HAP-1 (cell line): Measurements from ENCODE around the gene DOK5.

Experiments
- DNase-seq, 2 experiments: peaks; one replicate each; pipeline ENCODE4 v3.0.0-alpha.2; 2016 to 2020; ENCODE audit warnings: low spot score in 2 of 2
- H3K27me3 ChIP-seq: fragments of 250-450 bp; sonication (Bioruptor Pico); 2 replicates; pipeline ENCODE4 v1.5.1; 2020; ENCODE audit warnings: low read depth, mild to moderate bottlenecking, moderate library complexity
- H3K36me3 ChIP-seq: fragments of 250-450 bp; sonication (Bioruptor Pico); replicated peaks from 2 replicates; pipeline ENCODE4 v1.5.1; 2020; ENCODE audit warnings: mild to moderate bottlenecking
- H3K4me1 ChIP-seq: fragments of 250-450 bp; sonication (Bioruptor Pico); 2 replicates; pipeline ENCODE4 v1.5.1; 2020; ENCODE audit warnings: mild to moderate bottlenecking
- H3K4me3 ChIP-seq: fragments of 250-450 bp; sonication (Bioruptor Pico); 2 replicates; pipeline ENCODE4 v1.5.1; 2020; ENCODE audit warnings: mild to moderate bottlenecking, moderate library complexity
- H3K9me3 ChIP-seq: fragments of 250-450 bp; sonication (Bioruptor Pico); 2 replicates; pipeline ENCODE4 v1.5.1; 2020; ENCODE audit warnings: mild to moderate bottlenecking, moderate library complexity
- in situ Hi-C: fragments of 300-500 bp; cut with MboI; formaldehyde crosslinking; loops from 3 replicates; pipeline ENCODE4 v1.14.3; 2020; ENCODE audit warnings: low sequenced_read_pairs, inconsistent platforms, mixed read lengths

Gene DOK5

DNA sequence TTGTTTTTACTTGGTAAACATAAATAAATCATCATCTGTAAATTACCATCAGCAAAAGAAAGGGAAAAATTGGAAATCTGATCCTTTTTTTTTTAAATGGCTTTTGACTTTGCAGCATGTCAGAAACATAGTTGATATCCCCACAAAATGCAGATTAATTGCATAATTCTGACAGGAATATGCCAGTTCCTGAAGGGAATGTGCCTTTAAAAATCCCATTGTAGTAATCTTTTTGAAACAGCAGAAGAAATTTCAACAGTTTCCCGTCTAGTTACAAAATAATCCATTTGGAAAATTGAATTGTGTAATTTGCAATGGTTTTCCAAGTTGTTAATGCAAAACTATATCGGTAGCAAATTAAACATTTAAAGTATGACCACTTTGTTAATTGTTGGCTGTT lies 95.2 kb downstream of the DOK5 start:
- in situ Hi-C loops, result no loop called here
- no peaks in the 10 kb centered on the region for H3K9me3 ChIP-seq
- no peak for DNase-seq
- no peak overlapping the region for H3K4me3 ChIP-seq
- H3K36me3 ChIP-seq, result no peaks in the 10 kb centered on the region
- no peaks in the 10 kb centered on the region for H3K4me1 ChIP-seq
- H3K27me3 ChIP-seq, result no peaks in the 10 kb centered on the region

DNA sequence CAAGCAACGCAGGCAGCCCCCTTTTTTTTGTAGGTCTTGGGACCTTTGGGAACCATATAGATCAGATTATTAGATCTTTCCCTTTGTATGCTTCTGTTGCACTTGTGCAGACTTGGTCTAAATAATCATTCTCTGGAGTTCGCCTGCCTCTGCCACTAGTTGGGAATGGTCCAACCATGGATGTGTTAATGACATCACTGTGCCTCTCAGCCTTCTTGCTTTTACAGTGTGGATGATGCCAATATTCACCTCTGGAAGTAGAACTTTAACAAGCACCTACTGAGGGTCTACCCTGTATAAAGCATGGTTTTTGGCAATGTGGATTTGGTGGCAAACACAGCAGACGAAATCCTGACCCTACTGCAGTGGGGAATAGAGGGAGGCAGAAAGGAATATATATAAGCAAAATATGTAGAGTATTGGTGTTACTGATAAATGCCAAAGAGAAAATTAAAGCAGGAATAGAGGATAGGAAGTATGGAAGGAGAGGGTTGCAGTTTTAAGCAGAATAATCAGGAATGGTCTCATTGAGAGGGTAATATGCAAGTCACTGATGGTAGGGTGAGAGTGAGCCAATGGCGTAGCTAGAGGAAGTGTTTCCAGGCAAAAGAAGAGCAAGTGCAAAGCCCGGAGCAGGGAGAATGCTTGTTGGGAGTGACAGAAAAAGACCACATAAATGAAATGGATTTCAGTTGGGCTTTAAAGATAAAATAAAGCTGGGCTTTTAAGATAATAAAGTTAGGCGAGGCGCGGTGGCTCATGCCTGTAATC lies 97.5 kb downstream of the DOK5 start:
- no peak for DNase-seq
- in situ Hi-C loops, result no loop called here

DNA sequence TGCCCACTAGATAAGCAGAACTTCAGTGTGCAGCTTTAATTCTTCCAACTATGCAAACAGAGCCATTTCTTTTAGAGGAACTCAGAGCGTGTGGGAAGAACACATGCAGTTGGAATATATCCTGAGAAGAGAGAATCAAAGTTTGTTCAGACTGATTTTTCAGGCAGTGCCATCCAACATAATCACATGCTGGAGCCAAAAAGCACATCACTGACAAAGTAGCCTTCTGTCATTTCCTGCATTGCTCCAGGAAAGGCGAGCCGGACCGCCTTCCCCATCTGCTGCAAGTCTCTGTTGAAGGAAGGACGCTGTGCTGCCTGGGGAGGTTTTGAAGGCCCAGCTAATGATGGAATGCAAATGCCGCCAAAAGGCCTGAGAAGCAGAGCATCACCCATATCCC lies 98.4 kb downstream of the DOK5 start:
- in situ Hi-C loops, result no loop called here
- no peak for DNase-seq
- no peak overlapping the region for H3K4me3 ChIP-seq
- no peaks in the 10 kb centered on the region for H3K4me1 ChIP-seq
- no peaks in the 10 kb centered on the region for H3K36me3 ChIP-seq
- no peaks in the 10 kb centered on the region for H3K9me3 ChIP-seq
- no peaks in the 10 kb centered on the region for H3K27me3 ChIP-seq

More for the DNA sequence above, 97.5 kb downstream of the DOK5 start:
- H3K36me3 ChIP-seq, result no peaks in the 10 kb centered on the region
- H3K4me1 ChIP-seq, result no peaks in the 10 kb centered on the region
- H3K27me3 ChIP-seq, result no peaks in the 10 kb centered on the region
- no peak overlapping the region for H3K4me3 ChIP-seq
- no peaks in the 10 kb centered on the region for H3K9me3 ChIP-seq

DNA sequence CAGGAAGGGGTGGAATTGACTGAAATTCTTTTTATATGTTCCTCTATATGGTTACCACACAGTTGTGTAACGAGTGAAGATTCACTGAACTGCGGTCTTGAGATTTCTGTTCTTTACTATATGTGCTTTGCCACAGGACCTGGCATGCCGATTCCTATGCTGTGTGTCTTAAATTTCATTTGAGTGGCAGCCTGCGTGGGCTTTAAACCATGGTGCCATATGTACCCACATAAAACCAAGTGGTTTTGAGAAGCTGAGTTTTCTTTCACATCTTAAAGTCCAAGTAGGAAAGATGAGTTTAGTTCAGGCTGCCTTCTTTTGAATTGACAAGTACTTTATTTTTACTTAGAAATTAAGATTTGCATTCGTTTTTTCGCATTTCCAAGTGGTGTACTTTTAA lies 101.1 kb downstream of the DOK5 start:
- in situ Hi-C loops, result no loop called here
- Histone ChIP-seq H3K36me3 (no peaks in the 10 kb centered on the region), H3K4me1 (no peaks in the 10 kb centered on the region), H3K4me3 (no peak overlapping the region), H3K27me3 (no peaks in the 10 kb centered on the region), H3K9me3 (no peaks in the 10 kb centered on the region)
- no peak for DNase-seq

DNA sequence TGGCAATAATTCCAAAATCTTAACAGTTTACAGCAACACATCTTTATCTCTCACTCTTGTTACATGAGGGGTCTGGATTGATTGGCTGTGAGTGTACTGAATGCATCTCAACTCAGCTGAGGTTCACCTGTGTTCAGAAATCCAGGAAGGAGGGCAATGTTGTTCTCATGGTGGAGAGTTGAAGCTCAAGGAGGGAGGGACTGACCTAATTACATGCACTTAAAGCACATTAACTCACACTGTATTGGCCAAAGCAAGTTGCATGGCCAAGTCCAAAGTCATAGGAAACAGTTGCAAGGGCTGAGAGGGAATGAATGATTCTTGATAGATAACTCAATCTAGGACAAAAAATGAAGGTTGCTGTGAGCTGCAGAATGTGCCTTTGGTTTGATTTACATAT lies 102.2 kb downstream of the DOK5 start:
- Histone ChIP-seq H3K9me3 (no peaks in the 10 kb centered on the region), H3K36me3 (no peaks in the 10 kb centered on the region), H3K4me1 (no peaks in the 10 kb centered on the region), H3K27me3 (no peaks in the 10 kb centered on the region), H3K4me3 (no peak overlapping the region)
- DNase-seq, result no peak
- in situ Hi-C loops, result no loop called here

DNA sequence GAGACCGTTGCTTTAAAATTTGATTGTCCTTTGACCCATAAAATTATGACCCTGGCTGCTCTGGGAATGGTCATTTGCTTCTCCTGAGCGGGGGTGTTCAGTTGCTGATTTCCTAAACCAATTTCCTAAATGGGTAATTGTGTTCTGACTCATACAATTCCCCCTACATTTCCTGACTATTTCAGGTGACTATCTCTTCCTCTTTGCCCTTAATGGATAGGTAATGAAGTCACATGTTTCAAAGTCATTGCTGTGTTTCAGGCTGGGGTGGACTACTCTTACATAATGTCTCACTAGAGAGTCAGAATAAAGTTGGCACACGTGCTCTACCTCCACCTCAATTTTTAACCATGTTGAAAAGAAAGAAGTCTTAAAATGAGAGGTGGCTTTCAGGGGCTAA lies 109.8 kb downstream of the DOK5 start:
- in situ Hi-C loops, result no loop called here
- H3K4me3 ChIP-seq, result no peak overlapping the region

DNA sequence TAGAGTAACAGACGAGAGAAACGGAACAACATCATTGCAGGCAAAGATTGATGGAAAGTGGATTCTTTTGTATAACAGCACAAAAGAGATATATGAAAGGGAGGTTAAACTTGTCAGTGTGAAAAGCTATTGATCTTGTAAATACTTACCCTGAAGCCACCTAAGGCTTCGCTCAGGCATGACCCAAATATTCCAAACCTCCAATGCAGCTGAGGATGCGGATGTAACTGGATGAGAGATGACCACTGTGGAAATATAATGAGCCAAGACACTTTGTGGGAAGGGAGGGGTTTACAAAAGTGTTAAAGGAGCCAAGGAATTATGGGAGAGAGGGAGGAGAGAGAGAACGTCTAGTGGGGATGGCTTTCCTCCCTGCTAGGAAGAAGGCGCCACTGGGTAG lies 112.0 kb downstream of the DOK5 start:
- Histone ChIP-seq H3K36me3 (no peaks in the 10 kb centered on the region), H3K27me3 (no peaks in the 10 kb centered on the region), H3K4me1 (no peaks in the 10 kb centered on the region), H3K4me3 (no peak overlapping the region), H3K9me3 (no peaks in the 10 kb centered on the region)
- in situ Hi-C loops, result no loop called here
- no peak for DNase-seq

More for the DNA sequence above, 109.8 kb downstream of the DOK5 start:
- H3K9me3 ChIP-seq, result no peaks in the 10 kb centered on the region
- no peaks in the 10 kb centered on the region for H3K4me1 ChIP-seq
- no peaks in the 10 kb centered on the region for H3K27me3 ChIP-seq
- no peaks in the 10 kb centered on the region for H3K36me3 ChIP-seq
- DNase-seq, result no peak

DNA sequence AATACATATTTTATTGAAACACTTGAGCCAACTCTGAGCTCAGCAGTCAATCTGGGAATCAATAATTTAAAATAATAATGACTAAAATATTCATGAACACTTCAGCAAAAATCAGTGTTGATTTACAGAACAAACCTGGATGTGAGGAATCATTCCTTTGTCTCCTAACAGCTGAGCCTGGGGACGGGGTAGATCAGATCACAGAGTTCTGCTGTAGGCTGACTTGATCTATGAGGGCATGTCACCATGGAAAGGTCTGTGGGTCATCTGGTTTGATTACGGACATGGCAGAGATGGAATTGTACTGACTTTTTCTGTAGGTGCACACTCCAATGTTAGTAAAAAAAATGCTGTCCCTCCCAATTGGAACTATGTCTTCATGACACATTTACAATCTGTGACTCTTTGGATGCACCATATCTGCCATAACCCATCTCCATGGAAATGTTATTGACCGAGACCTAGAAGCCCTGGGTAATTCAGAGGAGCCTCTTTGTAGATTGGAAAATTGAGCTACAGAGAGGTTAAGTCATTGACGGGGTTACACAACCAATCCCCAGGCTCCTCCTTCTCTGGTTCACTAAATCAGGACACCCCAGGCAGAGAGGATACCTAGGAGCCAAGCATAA lies 114.1 kb downstream of the DOK5 start:
- Histone ChIP-seq H3K36me3 (no peaks in the 10 kb centered on the region), H3K4me1 (no peaks in the 10 kb centered on the region), H3K9me3 (no peaks in the 10 kb centered on the region), H3K4me3 (no peak overlapping the region), H3K27me3 (no peaks in the 10 kb centered on the region)
- DNase-seq, result no peak
- in situ Hi-C loops, result no loop called here

DNA sequence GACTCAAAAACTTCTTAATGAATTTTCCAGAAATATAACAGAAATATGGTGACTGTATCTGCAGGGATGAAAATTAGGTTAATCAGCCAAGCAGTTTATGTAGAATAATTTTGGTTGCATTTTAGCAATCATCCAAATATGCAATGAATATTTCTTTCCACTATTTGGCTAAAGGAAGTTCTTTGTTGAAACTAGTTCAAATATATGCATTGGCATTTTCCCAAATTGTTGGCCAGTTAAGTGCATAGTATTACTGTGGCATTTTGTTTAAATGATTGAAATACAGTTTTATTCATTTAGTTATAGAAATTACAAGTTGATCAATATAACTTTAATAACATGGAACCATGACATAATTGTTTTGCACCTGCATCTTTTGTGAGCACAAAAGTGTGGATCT lies 115.5 kb downstream of the DOK5 start:
- no peak overlapping the region for H3K4me3 ChIP-seq
- H3K36me3 ChIP-seq, result no peaks in the 10 kb centered on the region
- H3K9me3 ChIP-seq, result no peaks in the 10 kb centered on the region
- H3K4me1 ChIP-seq, result no peaks in the 10 kb centered on the region
- DNase-seq, result no peak
- in situ Hi-C loops, result no loop called here
- H3K27me3 ChIP-seq, result no peaks in the 10 kb centered on the region

DNA sequence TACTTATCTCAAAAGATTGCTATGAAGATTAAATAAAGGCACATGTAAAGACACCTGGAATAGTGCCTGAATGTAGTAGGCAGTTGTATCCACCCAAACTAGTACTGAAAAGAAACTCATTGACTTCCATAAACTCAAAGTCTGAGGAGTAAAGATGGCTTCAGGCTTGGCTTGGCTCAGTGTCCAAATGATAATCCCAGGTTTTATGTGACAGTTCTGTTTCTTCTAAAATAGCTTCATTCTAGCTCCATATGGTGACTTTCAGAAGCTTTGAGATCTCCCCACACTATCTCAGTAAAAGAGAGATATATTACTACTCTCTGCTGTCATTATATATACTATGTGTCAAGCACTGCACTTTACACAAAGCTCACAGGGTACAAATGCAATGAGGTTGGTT lies 121.3 kb downstream of the DOK5 start:
- DNase-seq, result no peak

DNA sequence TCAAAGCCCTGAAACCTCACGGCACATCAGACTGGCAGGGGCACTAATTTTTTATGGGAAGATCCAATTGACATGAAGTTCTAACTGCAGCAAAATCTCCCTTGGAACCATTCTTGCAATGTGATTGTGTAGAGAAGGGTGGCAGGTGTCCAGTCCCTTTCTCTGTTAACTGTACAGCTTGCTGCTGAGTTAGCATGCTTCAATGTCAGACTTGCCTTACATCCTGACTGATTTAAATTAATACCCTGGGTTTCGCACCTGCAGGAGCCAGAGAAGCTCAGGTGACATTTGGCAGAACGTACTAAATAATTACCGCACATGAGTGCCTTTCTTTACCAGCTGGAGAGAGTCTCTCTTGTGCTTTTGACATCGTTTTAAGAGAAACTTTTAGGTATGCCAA lies 123.0 kb downstream of the DOK5 start:
- Histone ChIP-seq H3K36me3 (no peaks in the 10 kb centered on the region), H3K4me1 (no peaks in the 10 kb centered on the region), H3K9me3 (no peaks in the 10 kb centered on the region), H3K27me3 (no peaks in the 10 kb centered on the region), H3K4me3 (no peak overlapping the region)
- DNase-seq, result no peak
- in situ Hi-C loops, result no loop called here

More for the DNA sequence above, 121.3 kb downstream of the DOK5 start:
- in situ Hi-C loops, result no loop called here
- Histone ChIP-seq H3K27me3 (no peaks in the 10 kb centered on the region), H3K36me3 (no peaks in the 10 kb centered on the region), H3K4me1 (no peaks in the 10 kb centered on the region), H3K4me3 (no peak overlapping the region), H3K9me3 (no peaks in the 10 kb centered on the region)

DNA sequence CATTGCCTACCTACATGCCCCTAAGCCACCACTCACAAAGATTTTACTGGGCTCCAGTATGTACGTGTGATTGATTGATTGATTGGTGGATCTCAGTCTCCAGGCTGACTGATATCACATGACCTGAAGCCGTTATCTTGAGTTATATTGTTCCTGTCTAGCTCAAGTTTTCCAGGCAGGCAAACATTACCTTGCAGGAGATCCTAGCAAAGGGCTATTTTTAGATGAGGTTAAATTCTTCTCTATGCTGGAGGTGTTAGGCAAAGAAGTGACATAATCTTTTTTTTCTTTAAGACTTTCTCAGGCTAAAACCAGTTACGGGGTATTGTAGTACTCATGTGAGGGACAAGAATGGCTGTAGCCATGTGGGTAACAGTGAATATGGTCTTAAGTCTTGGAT lies 125.2 kb downstream of the DOK5 start:
- H3K4me3 ChIP-seq, result no peak overlapping the region
- H3K4me1 ChIP-seq, result no peaks in the 10 kb centered on the region
- in situ Hi-C loops, result no loop called here
- DNase-seq, result no peak
- H3K36me3 ChIP-seq, result no peaks in the 10 kb centered on the region
- no peaks in the 10 kb centered on the region for H3K9me3 ChIP-seq
- no peaks in the 10 kb centered on the region for H3K27me3 ChIP-seq

DNA sequence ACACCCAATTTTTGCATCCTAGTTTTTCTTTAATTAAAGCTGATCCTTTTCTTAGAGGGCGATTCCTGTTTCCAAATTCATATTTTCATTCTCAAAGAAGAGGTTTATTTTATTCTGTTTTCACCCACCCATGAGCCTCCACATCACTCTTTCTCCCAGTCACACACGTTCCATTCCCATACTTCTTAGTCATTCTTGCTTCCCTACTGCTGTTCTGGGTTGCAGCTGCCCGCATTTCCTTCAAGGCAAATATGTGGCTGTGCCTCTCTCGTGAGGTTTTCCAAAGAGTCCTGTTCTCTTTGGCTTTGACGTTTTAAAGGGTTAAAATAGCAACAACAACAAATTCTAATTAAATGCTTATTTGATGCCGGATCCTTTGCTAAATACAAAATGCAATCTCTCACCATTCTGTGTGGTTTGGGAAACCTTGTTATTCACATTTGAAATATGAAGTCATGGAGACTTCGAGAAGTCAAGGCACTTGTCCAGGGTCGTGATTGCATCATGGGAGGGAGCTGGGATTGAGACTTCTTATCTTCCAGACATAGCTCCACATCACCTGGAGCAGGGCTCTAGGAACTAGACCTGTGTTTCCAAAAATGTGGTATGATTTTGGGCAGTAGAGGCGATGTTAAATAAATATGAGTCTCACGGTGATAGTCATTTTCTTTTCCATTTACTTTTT lies 126.6 kb downstream of the DOK5 start:
- Histone ChIP-seq H3K4me1 (no peaks in the 10 kb centered on the region), H3K9me3 (no peaks in the 10 kb centered on the region), H3K27me3 (no peaks in the 10 kb centered on the region), H3K4me3 (no peak overlapping the region), H3K36me3 (no peaks in the 10 kb centered on the region)
- in situ Hi-C loops, result no loop called here
- no peak for DNase-seq

DNA sequence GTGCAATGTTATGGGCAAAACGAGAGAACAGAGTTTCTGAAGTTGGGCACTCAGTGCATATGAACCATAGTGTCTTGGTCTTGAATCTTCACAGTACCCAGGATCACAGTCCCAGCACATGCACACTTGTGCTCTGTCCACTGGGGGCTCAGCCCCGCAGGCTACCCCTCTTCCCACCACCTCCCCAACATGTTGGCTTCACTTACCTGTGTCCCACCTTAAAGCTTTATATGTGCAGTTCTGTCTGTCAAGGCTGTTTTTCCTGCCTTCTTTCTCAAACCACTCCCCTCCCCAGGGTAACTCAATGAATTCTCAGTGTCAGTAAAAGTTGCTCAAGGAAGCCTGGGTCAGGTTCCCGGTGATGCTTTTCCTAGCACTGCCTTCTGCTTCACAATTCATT lies 129.9 kb downstream of the DOK5 start:
- H3K4me1 ChIP-seq, result no peaks in the 10 kb centered on the region
- H3K9me3 ChIP-seq, result no peaks in the 10 kb centered on the region
- DNase-seq, result no peak
- H3K27me3 ChIP-seq, result no peaks in the 10 kb centered on the region
- in situ Hi-C loops, result no loop called here
- no peak overlapping the region for H3K4me3 ChIP-seq
- no peaks in the 10 kb centered on the region for H3K36me3 ChIP-seq
